Measurements from ENCODE around the gene MAST4. TPM values are rescaled to one million over a fixed set of nuclear protein-coding genes. Genes with fewer than 3 reads are reported as not detected.

Gene MAST4
- total RNA-seq, 4 donors from 2014 or later = 8.2 to 203 (median 35.5) TPM

- H3K9me3 ChIP-seq = no peaks in the 10 kb centered on the region
- DNase-seq = no peak
- no peaks in the 10 kb centered on the region for H3K4me1 ChIP-seq
- intact Hi-C loops (cut with DNase I; ENCODE audit: low total_unique reads) = no loop called here
- TF ChIP-seq, protein P1, sequence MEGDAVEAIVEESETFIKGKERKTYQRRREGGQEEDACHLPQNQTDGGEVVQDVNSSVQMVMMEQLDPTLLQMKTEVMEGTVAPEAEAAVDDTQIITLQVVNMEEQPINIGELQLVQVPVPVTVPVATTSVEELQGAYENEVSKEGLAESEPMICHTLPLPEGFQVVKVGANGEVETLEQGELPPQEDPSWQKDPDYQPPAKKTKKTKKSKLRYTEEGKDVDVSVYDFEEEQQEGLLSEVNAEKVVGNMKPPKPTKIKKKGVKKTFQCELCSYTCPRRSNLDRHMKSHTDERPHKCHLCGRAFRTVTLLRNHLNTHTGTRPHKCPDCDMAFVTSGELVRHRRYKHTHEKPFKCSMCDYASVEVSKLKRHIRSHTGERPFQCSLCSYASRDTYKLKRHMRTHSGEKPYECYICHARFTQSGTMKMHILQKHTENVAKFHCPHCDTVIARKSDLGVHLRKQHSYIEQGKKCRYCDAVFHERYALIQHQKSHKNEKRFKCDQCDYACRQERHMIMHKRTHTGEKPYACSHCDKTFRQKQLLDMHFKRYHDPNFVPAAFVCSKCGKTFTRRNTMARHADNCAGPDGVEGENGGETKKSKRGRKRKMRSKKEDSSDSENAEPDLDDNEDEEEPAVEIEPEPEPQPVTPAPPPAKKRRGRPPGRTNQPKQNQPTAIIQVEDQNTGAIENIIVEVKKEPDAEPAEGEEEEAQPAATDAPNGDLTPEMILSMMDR (IDR thresholded peaks at IDR 0.05) = no peak
- TF ChIP-seq POLR2A (IDR thresholded peaks at IDR 0.05) = no peak
- no peak overlapping the region for H3K4me3 ChIP-seq
- H3K27me3 ChIP-seq = no peaks in the 10 kb centered on the region
- no peaks in the 10 kb centered on the region for H3K36me3 ChIP-seq
- no peak overlapping the region for H3K27ac ChIP-seq
These were observed 7.0 kb downstream of the MAST4 start for GRCh38 chr5:66603164-66603563.

DNA sequence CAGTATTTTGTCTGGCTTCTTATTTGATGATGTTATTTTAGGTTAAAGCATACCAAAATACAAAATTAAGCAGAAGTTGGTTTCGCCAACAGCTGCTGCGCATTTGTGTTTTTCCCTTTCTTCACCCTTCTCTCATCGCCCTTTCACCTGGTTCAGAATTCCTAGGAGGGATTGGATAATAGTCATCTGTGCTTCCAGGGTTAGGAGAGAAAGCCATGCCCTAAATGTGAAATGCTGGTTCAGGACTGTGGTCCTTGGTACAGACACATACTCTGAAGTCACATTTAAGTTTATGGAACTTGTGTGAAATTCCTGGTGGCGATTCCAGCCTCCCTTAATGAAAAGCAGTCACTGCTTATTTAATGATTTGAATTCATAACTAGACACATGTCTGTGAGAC, 7.7 kb downstream of the MAST4 start:
- no peak for TF ChIP-seq POLR2A (IDR thresholded peaks at IDR 0.05)
- TF ChIP-seq, protein P1 (IDR thresholded peaks at IDR 0.05) = no peak
- Histone ChIP-seq H3K9me3 (no peaks in the 10 kb centered on the region), H3K4me1 (no peaks in the 10 kb centered on the region), H3K27me3 (no peaks in the 10 kb centered on the region), H3K4me3 (no peak overlapping the region), H3K36me3 (no peaks in the 10 kb centered on the region), H3K27ac (no peak overlapping the region)
- DNase-seq = no peak
- intact Hi-C loops (cut with DNase I; ENCODE audit: low total_unique reads) = no loop called here

- Histone ChIP-seq H3K27me3 (no peaks in the 10 kb centered on the region), H3K27ac (no peak overlapping the region), H3K4me3 (no peak overlapping the region), H3K4me1 (no peaks in the 10 kb centered on the region), H3K36me3 (no peaks in the 10 kb centered on the region), H3K9me3 (no peaks in the 10 kb centered on the region)
- TF ChIP-seq, protein P1 (IDR thresholded peaks at IDR 0.05) = no peak
- no peak for TF ChIP-seq POLR2A (IDR thresholded peaks at IDR 0.05)
- intact Hi-C loops (cut with DNase I; ENCODE audit: low total_unique reads) = no loop called here
- no peak for DNase-seq
These were observed 10.5 kb downstream of the MAST4 start for GRCh38 chr5:66606713-66607112.

GRCh38 chr5:66608501-66608900, 12.3 kb downstream of the MAST4 start:
- Histone ChIP-seq H3K36me3 (no peaks in the 10 kb centered on the region), H3K4me1 (no peaks in the 10 kb centered on the region), H3K4me3 (no peak overlapping the region), H3K27ac (no peak overlapping the region), H3K9me3 (no peaks in the 10 kb centered on the region), H3K27me3 (no peaks in the 10 kb centered on the region)
- no peak for DNase-seq
- no peak for TF ChIP-seq POLR2A (IDR thresholded peaks at IDR 0.05)
- TF ChIP-seq, protein P1 (IDR thresholded peaks at IDR 0.05) = no peak
- intact Hi-C loops (cut with DNase I; ENCODE audit: low total_unique reads) = no loop called here

DNA sequence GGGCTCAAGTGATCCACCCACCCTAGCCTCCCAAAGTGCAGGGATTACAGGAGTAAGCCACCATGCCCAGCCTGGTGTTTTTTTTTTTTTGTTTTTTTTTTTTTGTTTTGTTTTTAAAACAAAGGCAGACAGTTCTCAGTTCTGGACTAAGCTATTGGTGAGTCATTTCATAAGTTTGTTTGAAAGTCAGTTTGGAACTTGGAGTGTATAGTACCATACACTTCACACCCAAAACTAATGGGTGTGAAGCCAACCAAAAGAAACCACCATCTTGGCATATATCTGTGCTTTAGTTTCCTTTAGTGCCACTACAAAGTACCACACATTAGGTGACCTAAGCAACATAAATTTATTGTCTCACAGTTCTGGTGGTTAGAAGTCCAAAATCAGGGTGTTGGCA, 13.4 kb downstream of the MAST4 start:
- intact Hi-C loops (cut with DNase I; ENCODE audit: low total_unique reads) = no loop called here
- TF ChIP-seq, protein P1 (IDR thresholded peaks at IDR 0.05) = no peak
- no peaks in the 10 kb centered on the region for H3K27me3 ChIP-seq
- no peaks in the 10 kb centered on the region for H3K9me3 ChIP-seq
- no peak overlapping the region for H3K27ac ChIP-seq
- DNase-seq = no peak
- H3K4me3 ChIP-seq = no peak overlapping the region
- H3K36me3 ChIP-seq = no peaks in the 10 kb centered on the region
- no peaks in the 10 kb centered on the region for H3K4me1 ChIP-seq

Measured in uterus (tissue), 4 donors.